T47D (cell line): ENCODE data around the gene GIGYF1.

Source experiments
- DNase-seq, 2 experiments: peaks; one replicate each; pipeline versions ENCODE4 v3.0.0 to v3.0.0-alpha.2; 2011 to 2012; ENCODE audit warnings: low read depth in 1 of 2, low spot score in 1 of 2
- JUND ChIP-seq: IDR thresholded peaks from 2 replicates; pipeline ENCODE4 v1.6.1; 2012; ENCODE audit warnings: low read depth
- in situ Hi-C: cut with HindIII; loops from 2 replicates; pipeline ENCODE4 v1.10.0; 2016; ENCODE audit warnings: low sequenced_read_pairs, low pct_unique_long_range_greater_than_20kb

Gene GIGYF1

GRCh38 chr7:100639995-100640516, 54.0 kb downstream of the GIGYF1 start:
- in situ Hi-C loops = no loop called here
- no peak for TF ChIP-seq JUND
- DNase-seq = no peak

- in situ Hi-C loops = no loop called here
- no peak for TF ChIP-seq JUND
- peak; percentile 48 to 62 for DNase-seq
Observed at GRCh38 chr7:100632951-100633717, 60.9 kb downstream of the GIGYF1 start.

GRCh38 chr7:100630066-100630465, 64.0 kb downstream of the GIGYF1 start:
- in situ Hi-C loops = no loop called here

More at GRCh38 chr7:100630066-100630465, 64.0 kb downstream of the GIGYF1 start:
- DNase-seq = no peak
- no peak for TF ChIP-seq JUND
